Nephron (organoid): ENCODE data around the gene RNF130.

Experiments
- H3K27ac Mint-ChIP-seq, 3 experiments: 2 replicates each; pipeline ENCODE4 v1.8.0; 2020; ENCODE audit warnings: mixed read lengths in 3 of 3, mild to moderate bottlenecking in 2 of 3, moderate library complexity in 1 of 3
- H3K27me3 Mint-ChIP-seq: 2 replicates; pipeline ENCODE4 v1.8.0; 2021; ENCODE audit warnings: low read depth, mild to moderate bottlenecking, moderate library complexity, mixed read lengths
- H3K36me3 Mint-ChIP-seq: 2 replicates; pipeline ENCODE4 v1.8.0; 2020; ENCODE audit warnings: low read depth, mixed read lengths
- H3K4me1 Mint-ChIP-seq: 2 replicates; pipeline ENCODE4 v1.8.0; 2020; ENCODE audit warnings: mixed read lengths
- H3K4me3 Mint-ChIP-seq, 3 experiments: 2 replicates each; pipeline ENCODE4 v1.8.0; 2020; ENCODE audit warnings: mild to moderate bottlenecking in 3 of 3, mixed read lengths in 3 of 3, moderate library complexity in 2 of 3
- H3K9me3 Mint-ChIP-seq: 2 replicates; pipeline ENCODE4 v1.8.0; 2020; ENCODE audit warnings: mixed read lengths
- TF ChIP-seq, protein P1 (sequence below), 3 experiments: fragments of 200-600 bp; sonication (generic); IDR thresholded peaks; one replicate each; pipeline ENCODE4 v1.5.0; 2021; ENCODE audit warnings: antibody characterized with exemption in 3 of 3; ENCODE audit not compliant: unreplicated experiment in 3 of 3

Gene RNF130

DNA sequence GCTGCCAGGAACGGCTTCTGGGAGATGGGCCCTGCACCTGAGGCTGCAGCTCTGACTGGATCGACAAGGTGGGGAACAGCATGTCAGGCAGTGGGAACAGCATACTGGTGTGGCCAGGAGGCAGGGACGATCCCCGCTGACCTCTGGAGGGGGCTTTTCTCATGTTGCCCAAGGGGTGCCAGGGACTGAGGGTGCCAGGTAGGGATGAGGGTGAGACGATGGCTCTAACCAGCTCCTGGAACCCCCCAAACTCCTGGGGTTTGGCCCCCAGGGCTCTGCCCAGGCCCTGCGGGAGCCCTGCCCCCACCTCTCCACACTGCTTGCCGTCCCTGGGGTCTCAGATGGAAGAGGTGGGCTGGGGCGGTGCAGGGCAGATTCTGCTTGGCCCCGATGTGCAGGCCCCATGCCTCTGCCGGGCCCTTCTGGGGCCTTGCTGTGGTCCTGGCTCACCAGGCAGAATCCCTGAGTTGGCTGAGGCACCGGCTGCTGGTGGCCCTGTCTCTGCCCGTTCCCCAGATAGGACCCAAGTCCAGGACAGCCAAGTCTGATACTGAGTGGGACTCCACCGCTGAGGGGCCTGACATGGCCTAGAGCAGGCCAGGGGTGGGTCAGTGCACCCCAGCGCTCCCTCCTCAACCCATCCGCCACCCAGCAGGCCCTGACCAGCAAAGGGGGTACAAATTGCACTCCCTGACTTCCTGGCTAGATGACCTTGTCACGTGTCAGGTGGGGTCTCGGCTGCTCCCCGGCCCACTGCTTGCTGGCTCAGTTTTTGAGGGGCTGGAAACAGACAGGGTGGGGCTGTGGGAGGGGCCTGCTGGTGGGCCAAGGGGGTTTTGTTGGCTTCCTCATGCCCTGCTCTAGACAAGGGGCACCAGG, 28.4 kb upstream of the RNF130 start:
- H3K27ac Mint-ChIP-seq, result no peak overlapping the region
- TF ChIP-seq, protein P1, sequence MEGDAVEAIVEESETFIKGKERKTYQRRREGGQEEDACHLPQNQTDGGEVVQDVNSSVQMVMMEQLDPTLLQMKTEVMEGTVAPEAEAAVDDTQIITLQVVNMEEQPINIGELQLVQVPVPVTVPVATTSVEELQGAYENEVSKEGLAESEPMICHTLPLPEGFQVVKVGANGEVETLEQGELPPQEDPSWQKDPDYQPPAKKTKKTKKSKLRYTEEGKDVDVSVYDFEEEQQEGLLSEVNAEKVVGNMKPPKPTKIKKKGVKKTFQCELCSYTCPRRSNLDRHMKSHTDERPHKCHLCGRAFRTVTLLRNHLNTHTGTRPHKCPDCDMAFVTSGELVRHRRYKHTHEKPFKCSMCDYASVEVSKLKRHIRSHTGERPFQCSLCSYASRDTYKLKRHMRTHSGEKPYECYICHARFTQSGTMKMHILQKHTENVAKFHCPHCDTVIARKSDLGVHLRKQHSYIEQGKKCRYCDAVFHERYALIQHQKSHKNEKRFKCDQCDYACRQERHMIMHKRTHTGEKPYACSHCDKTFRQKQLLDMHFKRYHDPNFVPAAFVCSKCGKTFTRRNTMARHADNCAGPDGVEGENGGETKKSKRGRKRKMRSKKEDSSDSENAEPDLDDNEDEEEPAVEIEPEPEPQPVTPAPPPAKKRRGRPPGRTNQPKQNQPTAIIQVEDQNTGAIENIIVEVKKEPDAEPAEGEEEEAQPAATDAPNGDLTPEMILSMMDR (IDR thresholded peaks at IDR 0.05; ENCODE audit: unreplicated experiment in 3 of 3), result no peak

DNA sequence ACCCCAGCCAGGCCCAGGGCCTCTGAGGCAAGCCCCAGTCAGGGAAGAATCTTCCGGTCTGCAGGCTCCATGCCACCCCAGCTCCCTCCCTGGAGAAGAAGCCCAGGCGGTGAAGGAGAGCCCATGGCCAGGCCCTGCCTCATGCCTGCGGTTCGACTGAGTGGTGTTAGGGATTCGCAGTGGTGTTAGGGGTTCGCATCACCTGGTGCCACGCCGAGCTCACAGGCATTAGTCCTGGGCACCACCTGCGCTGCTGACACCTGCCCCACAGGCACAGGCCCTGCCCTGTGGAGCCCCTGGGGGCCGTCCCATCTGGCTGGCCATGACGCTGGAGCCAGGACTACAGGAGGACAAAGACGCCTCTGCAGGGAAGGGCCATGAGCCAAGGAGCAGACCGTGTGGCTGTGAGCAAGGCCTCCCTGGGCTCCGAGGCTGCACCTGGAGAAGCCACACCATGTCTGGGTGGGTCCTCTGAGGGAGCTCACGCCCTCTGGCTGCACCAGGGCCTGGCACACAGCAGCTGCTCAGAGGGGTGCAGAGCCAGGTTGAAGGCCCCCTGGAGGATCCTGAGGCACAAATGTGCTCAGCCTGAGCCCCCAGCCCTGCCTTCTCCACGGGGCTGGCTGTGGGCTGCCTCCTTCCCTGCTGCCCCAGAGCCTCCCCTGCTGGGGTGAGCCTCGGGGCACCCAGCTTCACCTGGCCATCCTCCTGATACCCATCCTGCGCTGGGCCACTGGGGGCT, 27.6 kb upstream of the RNF130 start:
- Mint-ChIP-seq H3K27me3 (peaks cover 10% of the 10 kb centered on the region), H3K36me3 (no peaks in the 10 kb centered on the region), H3K27ac (no peak overlapping the region), H3K4me1 (no peaks in the 10 kb centered on the region), H3K9me3 (peaks cover 8% of the 10 kb centered on the region), H3K4me3 (no peak overlapping the region)
- TF ChIP-seq, protein P1 (IDR thresholded peaks at IDR 0.05; ENCODE audit: unreplicated experiment in 3 of 3), result no peak

More for the DNA sequence above, 28.4 kb upstream of the RNF130 start:
- Mint-ChIP-seq H3K9me3 (peaks cover 8% of the 10 kb centered on the region), H3K27me3 (peaks cover 10% of the 10 kb centered on the region), H3K4me3 (no peak overlapping the region), H3K4me1 (no peaks in the 10 kb centered on the region), H3K36me3 (no peaks in the 10 kb centered on the region)

GRCh38 chr5:180098526-180098925, 27.0 kb upstream of the RNF130 start:
- H3K4me1 Mint-ChIP-seq, result no peaks in the 10 kb centered on the region
- TF ChIP-seq, protein P1 (IDR thresholded peaks at IDR 0.05; ENCODE audit: unreplicated experiment in 3 of 3), result no peak
- H3K27me3 Mint-ChIP-seq, result peaks cover 14% of the 10 kb centered on the region
- no peaks in the 10 kb centered on the region for H3K36me3 Mint-ChIP-seq
- H3K27ac Mint-ChIP-seq, result no peak overlapping the region
- peaks cover 4% of the 10 kb centered on the region for H3K9me3 Mint-ChIP-seq
- H3K4me3 Mint-ChIP-seq, result no peak overlapping the region

DNA sequence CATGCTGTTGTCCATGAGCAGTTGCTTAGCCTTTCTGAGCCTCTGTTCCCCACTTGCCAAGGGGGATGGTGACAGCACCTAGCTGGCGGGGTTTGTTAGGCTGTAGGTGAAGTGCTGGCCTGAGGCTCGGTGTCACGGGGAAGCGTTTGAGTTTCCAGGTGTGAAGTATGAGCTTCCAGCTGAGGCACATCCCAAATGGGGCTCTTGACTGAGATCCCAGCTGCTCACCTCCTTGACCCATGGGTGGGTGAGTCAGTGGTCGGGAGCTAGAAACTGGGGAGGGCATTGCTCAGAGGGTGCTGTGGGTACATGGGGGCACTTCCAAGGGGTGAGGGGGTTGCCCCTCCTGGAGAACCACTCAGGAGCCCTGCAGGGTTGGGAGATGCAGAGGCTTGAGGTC, 26.4 kb upstream of the RNF130 start:
- Mint-ChIP-seq H3K4me3 (no peak overlapping the region), H3K36me3 (no peaks in the 10 kb centered on the region), H3K9me3 (no peaks in the 10 kb centered on the region), H3K27me3 (peaks cover 14% of the 10 kb centered on the region), H3K27ac (no peak overlapping the region), H3K4me1 (no peaks in the 10 kb centered on the region)
- TF ChIP-seq, protein P1 (IDR thresholded peaks at IDR 0.05; ENCODE audit: unreplicated experiment in 3 of 3), result no peak

DNA sequence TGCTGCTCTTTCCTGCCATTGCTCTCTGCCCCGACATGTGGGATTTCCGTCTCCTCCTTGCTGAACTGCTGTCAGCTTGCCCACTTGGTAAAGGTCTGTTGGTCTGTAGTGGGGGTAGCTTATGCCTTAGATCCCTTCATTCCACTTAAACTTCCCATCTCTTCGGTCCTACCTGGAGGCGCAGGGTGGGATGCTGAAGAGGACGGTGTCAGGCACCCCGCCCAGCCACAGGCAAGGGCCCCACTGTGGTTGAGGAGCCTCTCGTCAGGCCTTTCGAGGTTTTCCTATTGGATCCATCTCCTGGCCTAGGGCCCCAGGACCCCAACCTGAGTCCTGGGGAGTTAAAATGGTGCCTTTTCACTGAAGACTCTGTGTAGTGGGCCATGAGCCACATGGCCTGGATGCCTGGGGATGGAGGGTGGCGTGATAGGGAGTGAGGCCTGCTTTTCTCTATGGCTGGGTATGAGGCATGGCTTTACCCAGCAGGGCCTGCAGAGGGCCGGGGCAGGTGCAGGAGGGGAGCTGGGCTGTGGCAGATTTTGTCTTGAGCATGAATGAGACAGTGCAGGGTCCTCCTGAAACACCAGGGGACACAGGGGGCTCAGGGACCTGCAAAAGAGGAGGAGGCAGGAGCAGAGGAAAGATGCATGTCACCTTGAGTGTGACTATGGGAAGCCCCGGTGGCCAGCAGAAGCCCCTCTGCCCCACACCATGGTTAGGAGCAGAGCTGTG, 25.8 kb upstream of the RNF130 start:
- Mint-ChIP-seq H3K9me3 (no peaks in the 10 kb centered on the region), H3K27ac (no peak overlapping the region), H3K4me1 (no peaks in the 10 kb centered on the region), H3K4me3 (no peak overlapping the region), H3K27me3 (peaks cover 14% of the 10 kb centered on the region), H3K36me3 (no peaks in the 10 kb centered on the region)
- TF ChIP-seq, protein P1 (IDR thresholded peaks at IDR 0.05; ENCODE audit: unreplicated experiment in 3 of 3), result no peak
